Mesothelial cell of epicardium (in vitro differentiated cells): Measurements from ENCODE around the gene SYMPK. TPM values are rescaled to one million over a fixed set of nuclear protein-coding genes. Genes with fewer than 3 reads are reported as not detected.

Experiments used
- DNase-seq, 2 experiments: peaks; one replicate each; pipeline ENCODE4 v3.0.0; 2021; ENCODE audit warnings: low spot score in 2 of 2; ENCODE audit not compliant: unreplicated experiment in 2 of 2
- H3K27ac Mint-ChIP-seq: 2 replicates; pipeline ENCODE4 v1.8.0; 2021; ENCODE audit warnings: mixed read lengths
- H3K27me3 Mint-ChIP-seq: 2 replicates; pipeline ENCODE4 v1.8.0; 2021; ENCODE audit warnings: low read depth, mixed read lengths
- H3K36me3 Mint-ChIP-seq: 2 replicates; pipeline ENCODE4 v1.8.0; 2021; ENCODE audit warnings: mixed read lengths
- H3K4me1 Mint-ChIP-seq: 2 replicates; pipeline ENCODE4 v1.8.0; 2021; ENCODE audit warnings: mixed read lengths
- H3K4me3 Mint-ChIP-seq: 2 replicates; pipeline ENCODE4 v1.8.0; 2021; ENCODE audit warnings: mild to moderate bottlenecking, moderate library complexity, mixed read lengths
- H3K9me3 Mint-ChIP-seq: 2 replicates; pipeline ENCODE4 v1.8.0; 2021; ENCODE audit warnings: mixed read lengths
- total RNA-seq: library from RNA; stranded (reverse); gene quantifications from 3 replicates; pipeline ENCODE4 v1.2.1, GENCODE V29; 2021
- TF ChIP-seq, protein P1 (sequence below): fragments of 200-600 bp; sonication (generic); IDR thresholded peaks from one replicate; pipeline ENCODE4 v1.5.0; 2021; ENCODE audit warnings: antibody characterized with exemption; ENCODE audit not compliant: unreplicated experiment

The SYMPK gene
- total RNA-seq, 1 donor from 2014 or later = 92.6 TPM

DNA sequence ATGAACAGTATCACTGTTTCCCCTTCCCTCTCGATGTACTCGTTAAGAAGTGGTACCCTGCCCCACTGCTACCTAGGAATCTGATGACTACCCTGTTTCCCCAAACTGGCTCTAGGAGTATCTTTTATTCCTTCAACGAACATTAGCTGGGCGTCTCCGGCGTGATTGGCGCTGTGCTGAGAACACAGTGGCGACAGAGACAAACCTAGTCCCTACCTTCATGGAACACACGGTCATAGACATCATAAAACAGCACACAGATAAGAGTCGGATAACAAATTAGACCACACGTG, 730 bp downstream of the SYMPK start:
- DNase-seq = no peak
- Mint-ChIP-seq H3K9me3 (no peaks in the 10 kb centered on the region), H3K4me1 (peaks cover 10% of the 10 kb centered on the region), H3K27ac (peak overlapping the region; percentile 99), H3K27me3 (peaks cover 40% of the 10 kb centered on the region), H3K36me3 (peaks cover 11% of the 10 kb centered on the region), H3K4me3 (peak overlapping the region; percentile 95)
- TF ChIP-seq, protein P1, sequence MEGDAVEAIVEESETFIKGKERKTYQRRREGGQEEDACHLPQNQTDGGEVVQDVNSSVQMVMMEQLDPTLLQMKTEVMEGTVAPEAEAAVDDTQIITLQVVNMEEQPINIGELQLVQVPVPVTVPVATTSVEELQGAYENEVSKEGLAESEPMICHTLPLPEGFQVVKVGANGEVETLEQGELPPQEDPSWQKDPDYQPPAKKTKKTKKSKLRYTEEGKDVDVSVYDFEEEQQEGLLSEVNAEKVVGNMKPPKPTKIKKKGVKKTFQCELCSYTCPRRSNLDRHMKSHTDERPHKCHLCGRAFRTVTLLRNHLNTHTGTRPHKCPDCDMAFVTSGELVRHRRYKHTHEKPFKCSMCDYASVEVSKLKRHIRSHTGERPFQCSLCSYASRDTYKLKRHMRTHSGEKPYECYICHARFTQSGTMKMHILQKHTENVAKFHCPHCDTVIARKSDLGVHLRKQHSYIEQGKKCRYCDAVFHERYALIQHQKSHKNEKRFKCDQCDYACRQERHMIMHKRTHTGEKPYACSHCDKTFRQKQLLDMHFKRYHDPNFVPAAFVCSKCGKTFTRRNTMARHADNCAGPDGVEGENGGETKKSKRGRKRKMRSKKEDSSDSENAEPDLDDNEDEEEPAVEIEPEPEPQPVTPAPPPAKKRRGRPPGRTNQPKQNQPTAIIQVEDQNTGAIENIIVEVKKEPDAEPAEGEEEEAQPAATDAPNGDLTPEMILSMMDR = no peak

DNA sequence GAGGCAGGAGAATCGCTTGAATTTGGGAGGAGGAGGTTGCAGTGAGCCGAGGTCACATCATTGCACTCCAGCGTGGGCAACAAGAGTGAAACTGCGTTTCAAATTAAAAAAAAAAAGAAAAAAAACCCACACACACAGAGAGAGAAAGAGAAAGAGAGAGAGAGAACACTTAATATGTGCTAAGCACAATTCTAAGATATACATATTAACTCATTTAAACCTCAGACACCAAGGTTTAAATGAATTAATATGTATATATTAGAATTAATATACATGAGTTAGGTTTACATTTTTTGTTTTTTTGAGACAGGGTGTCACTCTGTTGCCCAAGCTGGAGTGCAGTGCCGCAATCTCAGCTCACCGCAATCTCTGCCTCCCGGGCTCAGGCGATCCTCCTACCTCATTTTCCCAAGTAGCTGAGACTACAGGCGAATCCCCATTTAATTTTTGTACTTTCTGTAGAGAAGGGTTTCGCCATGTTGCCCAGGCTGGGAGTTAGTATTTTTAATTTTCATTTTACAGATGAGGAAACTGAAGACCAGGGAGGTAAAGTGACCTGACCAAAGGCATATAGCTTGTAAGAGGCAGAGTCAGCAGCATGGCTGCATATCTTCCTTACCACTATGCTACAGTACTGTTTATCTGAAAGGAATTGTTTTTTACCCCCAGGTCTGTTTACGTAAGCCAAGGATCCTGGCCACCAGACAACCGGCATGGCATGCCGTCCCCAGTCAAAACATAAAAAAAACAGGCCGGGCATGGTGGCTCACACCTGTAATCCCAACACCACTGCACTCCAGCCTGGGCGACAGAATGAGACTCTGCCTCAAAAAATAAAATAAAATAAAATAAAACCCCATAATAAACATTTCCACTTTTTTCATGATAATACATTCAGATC, 2.3 kb downstream of the SYMPK start:
- H3K4me3 Mint-ChIP-seq = peak overlapping the region; percentile 30
- H3K27me3 Mint-ChIP-seq = peaks cover 24% of the 10 kb centered on the region
- TF ChIP-seq, protein P1 = no peak
- no peak for DNase-seq
- H3K36me3 Mint-ChIP-seq = peaks cover 13% of the 10 kb centered on the region
- peaks cover 10% of the 10 kb centered on the region for H3K4me1 Mint-ChIP-seq
- no peaks in the 10 kb centered on the region for H3K9me3 Mint-ChIP-seq
- no peak overlapping the region for H3K27ac Mint-ChIP-seq

DNA sequence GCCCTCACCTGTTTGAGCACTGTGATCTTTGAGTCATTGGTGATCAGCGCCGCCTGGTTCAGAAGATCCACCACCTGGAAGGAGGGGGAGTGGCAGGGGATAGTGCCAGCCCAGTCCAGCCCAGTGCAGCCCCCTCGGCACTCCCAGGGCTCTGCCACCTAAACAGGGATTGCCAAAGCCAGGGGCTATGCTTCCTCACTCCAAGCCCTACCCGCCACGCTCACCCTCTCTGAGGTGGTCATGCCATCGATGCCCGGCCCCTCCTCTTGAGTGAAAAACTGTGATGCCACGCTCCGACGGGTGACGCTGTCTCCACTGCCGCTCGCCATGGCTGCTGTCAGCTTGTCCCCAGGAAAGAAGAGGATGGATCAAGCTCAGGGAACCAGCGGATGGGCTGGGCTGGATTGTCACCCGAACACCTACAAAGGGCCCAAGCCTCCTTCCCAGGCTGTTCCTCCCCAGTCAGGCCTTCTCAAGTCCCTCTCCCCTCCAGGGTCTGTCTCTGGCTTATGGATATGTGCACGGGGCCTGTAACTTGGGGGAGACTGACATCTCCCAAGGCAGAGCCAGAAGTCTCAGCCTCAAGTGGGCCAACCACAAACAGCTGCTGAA, 8.7 kb downstream of the SYMPK start:
- no peaks in the 10 kb centered on the region for H3K9me3 Mint-ChIP-seq
- H3K27ac Mint-ChIP-seq = no peak overlapping the region
- no peaks in the 10 kb centered on the region for H3K4me1 Mint-ChIP-seq
- DNase-seq = no peak
- peaks cover 36% of the 10 kb centered on the region for H3K36me3 Mint-ChIP-seq
- H3K4me3 Mint-ChIP-seq = no peak overlapping the region
- TF ChIP-seq, protein P1 = no peak
- no peaks in the 10 kb centered on the region for H3K27me3 Mint-ChIP-seq

DNA sequence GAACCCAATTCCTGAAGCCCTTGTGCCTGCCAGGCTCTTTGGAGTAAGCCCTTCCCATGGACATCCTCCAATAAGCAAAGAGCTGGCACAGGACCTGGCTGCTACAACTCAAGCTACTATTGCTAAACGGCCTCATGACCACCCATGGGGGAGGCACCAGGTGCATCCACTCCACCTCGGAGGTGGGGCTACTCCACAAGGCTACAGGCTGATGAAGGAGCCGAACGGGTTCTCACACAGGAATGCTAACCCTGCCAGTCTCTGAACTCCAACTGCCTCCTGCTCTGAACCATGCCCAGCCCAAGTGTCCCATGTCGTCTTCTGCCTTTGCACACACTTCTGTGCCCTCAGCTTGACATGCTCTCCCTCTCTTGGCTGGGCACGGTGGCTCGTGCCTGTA, 10.0 kb downstream of the SYMPK start:
- H3K4me3 Mint-ChIP-seq = no peak overlapping the region
- no peaks in the 10 kb centered on the region for H3K9me3 Mint-ChIP-seq
- H3K36me3 Mint-ChIP-seq = peaks cover 28% of the 10 kb centered on the region
- H3K4me1 Mint-ChIP-seq = no peaks in the 10 kb centered on the region
- H3K27me3 Mint-ChIP-seq = no peaks in the 10 kb centered on the region
- no peak for DNase-seq
- TF ChIP-seq, protein P1 = no peak
- no peak overlapping the region for H3K27ac Mint-ChIP-seq

DNA sequence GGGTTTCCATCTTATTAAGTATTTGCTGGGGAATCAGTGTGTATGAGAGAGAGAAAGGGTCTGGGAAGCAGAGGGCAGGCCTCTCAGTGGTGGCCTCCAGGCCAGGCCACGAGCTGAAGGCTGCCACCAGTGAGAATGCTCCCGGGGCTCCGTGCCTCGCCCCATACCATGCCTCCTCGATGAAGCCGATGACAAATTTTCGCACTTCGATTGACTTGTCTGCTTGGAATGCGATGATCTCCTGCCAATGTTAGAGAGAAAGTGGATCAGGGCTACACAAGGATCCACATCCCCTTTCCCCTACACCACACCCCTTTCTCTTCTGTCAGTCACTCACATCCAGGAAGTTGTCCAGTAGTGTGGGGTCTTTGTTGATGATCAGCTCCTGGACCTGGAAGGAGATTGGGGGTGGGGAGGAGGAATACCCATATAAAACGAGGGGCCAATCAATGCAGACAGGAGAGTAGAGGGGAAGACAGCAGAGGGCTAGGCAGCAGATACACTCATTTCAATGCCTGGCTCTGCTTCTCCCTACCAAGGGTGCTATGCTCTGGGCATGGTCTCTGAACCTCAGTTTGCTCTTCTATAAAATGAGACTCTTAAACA, 10.7 kb downstream of the SYMPK start:
- H3K36me3 Mint-ChIP-seq = peaks cover 34% of the 10 kb centered on the region
- DNase-seq = no peak
- TF ChIP-seq, protein P1 = no peak
- H3K4me1 Mint-ChIP-seq = no peaks in the 10 kb centered on the region
- no peak overlapping the region for H3K27ac Mint-ChIP-seq
- H3K9me3 Mint-ChIP-seq = no peaks in the 10 kb centered on the region
- no peaks in the 10 kb centered on the region for H3K27me3 Mint-ChIP-seq
- no peak overlapping the region for H3K4me3 Mint-ChIP-seq
